ENCODE data around the gene ULK2.
"Not testable (repeated sequence)": the region's sequence is repeated elsewhere in the genome, so short reads cannot be mapped to it uniquely, and the experiment has no call there.

The ULK2 gene

GRCh38 chr17:19867329-19868078 lies at the start of gene ULK2:
ULK2 (minus strand) TSS chr17:19867936; CDS start chr17:19867417, 519 bp downstream.
- peak; percentile 92 for DNase-seq (ENCODE audit: low spot score)

DNA sequence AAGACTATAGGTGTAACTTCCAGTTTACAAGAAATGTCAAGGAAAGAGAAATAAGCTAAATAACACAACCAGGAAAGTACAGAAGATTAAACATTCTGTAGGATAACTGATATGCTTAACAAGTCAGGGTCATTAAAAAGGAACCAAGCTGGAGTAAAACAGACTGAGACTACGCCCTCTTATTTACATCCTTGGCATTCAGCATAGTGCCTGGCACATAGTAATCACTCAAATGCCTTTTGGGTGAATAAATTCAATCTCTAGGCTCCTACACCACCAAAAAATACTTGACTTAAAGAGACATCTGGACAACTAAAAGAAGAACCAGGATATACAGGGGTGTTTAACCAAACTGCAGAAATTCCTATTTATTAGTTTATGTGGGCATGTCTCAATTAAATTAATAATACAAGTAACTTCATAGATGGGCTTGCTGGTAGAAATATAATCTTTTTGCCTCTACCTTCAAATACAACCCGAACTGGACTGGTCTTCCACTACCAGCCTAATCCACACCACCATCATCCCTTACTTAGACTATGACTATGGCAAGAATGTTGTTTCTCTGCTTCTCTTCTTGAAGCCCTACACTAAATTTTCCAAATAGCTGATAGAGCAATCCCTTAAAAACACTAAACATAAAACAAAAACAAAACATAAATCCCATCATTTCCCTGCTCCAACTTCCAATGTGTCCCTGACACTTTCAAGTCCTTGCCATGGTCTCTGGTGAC lies 47.7 kb upstream of the ULK2 start:
- DNase-seq (ENCODE audit: low spot score) = no peak

DNA sequence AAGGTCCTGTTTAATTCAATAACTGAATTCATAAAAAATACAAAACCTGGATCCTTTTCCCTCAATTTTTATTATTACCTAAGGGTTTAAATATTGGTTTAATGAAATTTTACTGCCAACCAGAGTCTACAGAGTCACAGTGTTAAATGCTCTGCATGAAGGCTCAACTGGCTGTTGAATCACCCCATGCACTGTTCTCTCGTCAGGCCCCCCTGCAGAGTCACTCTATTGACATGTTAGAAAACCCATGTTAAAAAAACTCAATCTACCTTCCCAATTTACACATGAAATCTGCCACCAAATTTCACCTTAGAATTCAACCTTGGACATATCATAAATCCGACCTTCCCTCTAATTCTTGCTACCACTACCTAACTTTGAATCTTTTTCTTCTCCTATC lies 43.3 kb upstream of the ULK2 start:
- no peak for DNase-seq (ENCODE audit: low spot score)

- no peak for DNase-seq (ENCODE audit: low spot score)
These were observed 41.4 kb upstream of the ULK2 start for GRCh38 chr17:19909139-19909538.

GRCh38 chr17:19905502-19905901 lies 37.8 kb upstream of the ULK2 start:
- no peak for DNase-seq (ENCODE audit: low spot score)

DNA sequence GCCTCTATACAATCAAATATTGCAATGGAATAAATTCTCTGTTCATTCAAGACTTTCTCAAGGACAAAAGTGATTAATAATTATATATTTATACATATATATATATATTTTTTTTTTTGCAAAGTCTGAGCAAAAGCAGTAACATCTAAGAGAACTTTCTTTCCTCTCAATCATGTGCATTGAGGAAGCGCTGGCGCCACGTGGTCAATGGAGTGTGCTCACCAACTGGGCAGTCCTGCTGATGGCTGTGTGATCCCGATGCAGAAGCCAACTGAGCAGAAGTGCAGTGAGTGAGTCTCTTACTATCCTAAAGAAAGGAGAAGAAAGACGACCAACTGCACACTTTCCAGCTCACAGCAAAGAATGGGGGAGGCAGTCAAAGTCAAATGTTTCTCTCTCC lies 37.2 kb upstream of the ULK2 start:
- no peak for DNase-seq (ENCODE audit: low spot score)

DNA sequence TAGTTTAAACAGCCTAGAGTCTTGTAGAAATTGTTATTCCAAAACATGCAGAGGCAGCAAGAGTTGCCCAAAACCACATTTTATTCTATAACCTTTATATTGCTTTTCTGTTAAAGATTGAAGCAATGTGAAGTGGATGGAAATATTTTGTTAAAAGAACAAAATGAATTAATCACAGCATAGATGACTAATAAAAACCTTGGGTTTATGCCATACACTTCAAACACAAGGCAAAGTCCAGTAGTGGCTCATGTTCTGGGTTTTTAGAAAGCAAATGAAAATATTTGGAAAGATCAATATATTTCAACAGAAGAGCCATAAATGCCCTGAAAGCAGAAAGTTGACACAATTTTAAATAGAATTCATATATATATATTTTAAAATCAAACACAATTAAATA lies 36.7 kb upstream of the ULK2 start:
- peak; percentile 58 for DNase-seq (ENCODE audit: low spot score)

DNA sequence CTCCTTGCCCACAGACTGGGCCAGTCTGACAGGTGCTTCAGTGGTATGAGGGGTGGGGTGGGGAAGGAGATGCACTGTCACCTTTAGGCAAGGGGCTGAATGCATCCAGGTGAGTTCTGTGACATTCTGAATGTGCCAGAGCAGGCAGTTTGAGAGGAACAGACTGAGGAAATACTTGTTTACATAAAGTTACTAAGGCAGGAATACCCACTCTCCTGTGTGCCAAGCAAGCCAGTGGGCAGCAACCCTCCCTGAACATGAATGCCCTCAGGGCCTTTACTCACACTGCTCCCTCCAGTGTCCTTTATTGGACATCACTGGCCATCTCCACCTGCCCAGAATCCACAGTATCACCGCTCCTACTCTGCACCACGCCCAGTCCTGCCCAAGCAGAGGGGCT lies 33.1 kb upstream of the ULK2 start:
- DNase-seq (ENCODE audit: low spot score) = no peak

DNA sequence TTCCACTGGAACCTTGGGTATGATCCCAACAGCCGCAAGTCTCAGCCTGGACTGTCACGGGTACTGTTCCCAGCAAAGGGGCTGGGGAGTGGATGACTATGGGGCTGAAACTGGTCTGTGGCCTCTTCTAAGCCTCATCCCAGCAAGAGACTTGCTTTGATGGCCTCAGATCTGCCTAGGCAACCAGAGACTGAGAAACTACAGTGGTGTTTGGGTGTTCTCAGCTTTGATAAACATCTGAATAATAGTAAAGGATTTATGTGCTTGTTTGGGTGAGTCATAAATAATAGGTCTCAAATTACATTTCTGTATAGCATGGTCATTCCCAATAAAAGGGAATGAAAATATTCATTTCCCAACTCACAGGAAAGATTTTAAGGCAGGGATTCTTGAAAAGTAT lies 30.2 kb upstream of the ULK2 start:
- peak; percentile 72 for DNase-seq (ENCODE audit: low spot score)

DNA sequence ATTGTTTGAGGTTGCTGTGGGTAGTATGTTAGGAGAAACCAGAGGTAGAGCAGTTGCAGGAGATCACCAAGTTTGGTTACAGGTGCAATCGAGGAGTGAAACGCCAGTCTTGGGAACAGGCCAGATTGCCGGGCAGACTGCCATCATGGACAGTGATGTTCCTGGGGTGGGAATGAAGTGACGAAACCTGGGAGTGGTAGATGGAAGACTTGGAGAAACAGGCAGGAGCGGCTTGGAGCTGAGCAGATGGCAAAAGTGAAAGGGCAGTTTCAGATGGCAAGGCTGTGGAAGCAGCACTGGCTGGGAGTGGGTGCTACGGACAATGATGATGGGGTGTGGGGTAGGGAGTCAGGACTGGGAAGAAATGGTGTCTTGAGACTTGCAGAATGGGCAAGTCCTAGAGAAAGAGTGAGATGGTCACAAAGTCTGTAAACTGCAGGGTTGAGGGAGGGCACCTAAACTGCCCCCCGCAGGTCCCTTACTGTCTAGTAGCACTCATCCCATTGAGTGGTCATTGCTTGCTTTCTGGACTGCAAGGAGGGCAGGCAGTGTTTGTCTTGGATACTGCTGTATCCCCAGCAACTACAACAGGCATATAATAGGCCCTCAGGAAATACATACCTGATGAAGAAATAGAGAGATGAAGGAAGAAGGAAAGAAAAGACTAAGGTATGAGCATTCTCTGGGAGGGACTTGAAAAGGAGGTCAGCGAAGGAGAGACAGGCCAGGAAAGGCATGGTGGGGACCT lies 29.5 kb upstream of the ULK2 start:
- no peak for DNase-seq (ENCODE audit: low spot score)

- DNase-seq (ENCODE audit: low spot score) = no peak
These were observed 28.9 kb upstream of the ULK2 start for GRCh38 chr17:19896679-19897078.

GRCh38 chr17:19890554-19890953 lies 22.8 kb upstream of the ULK2 start:
- DNase-seq (ENCODE audit: low spot score) = not testable (repeated sequence)

DNA sequence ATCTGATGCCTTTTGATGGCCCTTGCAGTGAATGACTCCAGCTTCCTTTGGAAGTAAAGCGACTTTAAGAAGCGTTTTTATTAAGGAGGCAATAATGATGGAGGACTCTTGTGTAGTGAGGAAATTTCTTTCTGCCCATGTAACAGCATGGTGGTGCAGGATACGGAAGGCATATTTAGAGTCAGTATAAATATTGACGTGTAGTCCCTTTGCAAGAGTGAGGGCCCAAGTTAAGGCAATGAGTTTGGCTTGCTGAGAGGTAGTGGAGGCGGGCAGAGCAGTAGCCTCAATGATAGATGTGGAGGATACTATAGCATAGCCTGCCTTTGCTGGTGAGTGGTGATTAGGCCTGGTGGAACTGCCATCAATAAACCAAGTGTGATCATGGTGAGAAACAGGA lies 22.3 kb upstream of the ULK2 start:
- DNase-seq (ENCODE audit: low spot score) = not testable (repeated sequence)

GRCh38 chr17:19886116-19886515 lies 18.4 kb upstream of the ULK2 start:
- no peak for DNase-seq (ENCODE audit: low spot score)

- DNase-seq (ENCODE audit: low spot score) = no peak
These were observed 15.9 kb upstream of the ULK2 start for GRCh38 chr17:19883537-19884215.

DNA sequence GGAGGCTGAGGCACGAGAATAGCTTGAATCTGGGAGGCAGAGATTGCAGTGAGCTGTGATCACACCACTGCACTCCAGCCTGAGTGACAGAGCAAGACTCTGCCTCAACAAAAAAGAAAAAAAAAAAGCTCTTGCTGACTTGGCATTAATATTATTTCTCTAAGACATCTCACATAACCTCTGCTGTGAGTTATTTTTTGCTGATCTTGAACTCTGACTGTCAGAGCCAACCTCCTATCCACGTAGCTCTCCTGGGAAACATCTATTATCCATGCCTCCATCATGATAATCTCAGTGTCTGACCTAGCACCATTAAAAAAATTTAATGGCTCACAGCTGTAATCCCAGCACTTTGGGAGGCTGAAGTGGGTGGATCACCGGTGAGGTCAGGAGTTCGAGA lies 12.7 kb upstream of the ULK2 start:
- DNase-seq (ENCODE audit: low spot score) = no peak

DNA sequence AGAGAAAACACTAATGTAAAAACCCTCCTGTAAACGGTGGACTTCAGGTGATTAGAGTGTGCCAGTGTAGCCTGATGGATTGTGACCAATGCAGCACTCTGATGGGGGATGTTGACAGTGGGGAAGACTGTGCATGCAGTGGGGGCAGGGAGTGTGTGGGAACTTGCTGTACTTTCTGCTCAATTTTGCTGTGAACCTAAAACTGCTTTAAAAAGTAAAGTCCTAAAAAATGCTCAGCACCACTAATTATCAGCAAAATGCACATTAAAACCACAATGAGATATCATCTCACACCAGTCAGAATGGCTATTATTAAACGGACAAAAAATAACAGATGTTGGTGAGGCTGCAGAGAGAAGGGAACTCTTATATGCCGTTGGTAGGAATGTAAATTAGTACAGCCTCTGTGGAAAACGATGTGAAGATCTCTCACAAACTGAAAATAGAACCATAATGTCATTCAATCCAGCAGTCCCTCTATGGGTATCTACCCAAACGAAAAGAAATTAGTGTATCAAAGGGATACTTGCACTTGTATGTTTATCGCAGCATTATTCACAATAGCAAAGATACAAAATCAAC lies 9.7 kb upstream of the ULK2 start:
- DNase-seq (ENCODE audit: low spot score) = no peak

DNA sequence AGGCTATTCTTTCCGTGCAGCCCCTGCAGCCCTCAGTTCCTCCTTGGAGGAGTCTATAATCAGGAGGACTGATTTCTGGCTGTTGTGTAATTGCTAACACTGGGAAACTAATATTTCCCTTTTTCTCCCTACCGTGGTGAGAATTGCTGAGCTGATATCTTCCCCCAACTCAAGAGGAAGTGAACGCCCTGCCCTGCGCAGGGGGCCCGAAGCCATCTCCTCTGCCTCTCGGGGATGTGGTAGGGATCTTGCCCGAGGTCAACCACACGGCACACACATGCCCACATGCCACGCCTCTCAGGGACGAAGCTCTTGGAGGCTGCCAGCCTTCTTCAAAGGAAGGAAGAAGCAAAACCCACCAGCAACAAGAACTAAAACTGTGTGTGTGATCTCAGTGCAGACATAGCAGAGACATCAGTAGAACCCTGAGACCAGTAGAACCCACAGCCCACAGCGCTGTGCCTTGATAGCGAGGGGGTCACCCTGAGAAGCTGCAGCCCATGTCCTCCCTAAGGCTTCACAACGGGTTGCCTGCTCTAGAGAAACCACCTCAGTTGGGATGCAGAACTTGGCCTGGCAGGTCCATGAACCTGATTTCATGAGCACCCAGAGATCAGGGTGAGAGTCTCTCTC lies 8.9 kb upstream of the ULK2 start:
- no peak for DNase-seq (ENCODE audit: low spot score)

- no peak for DNase-seq (ENCODE audit: low spot score)
These were observed 6.5 kb upstream of the ULK2 start for GRCh38 chr17:19874256-19874655.

- DNase-seq (ENCODE audit: low spot score) = no peak
These were observed 5.6 kb upstream of the ULK2 start for GRCh38 chr17:19873346-19873745.

- no peak for DNase-seq (ENCODE audit: low spot score)
These were observed 301 bp upstream of the ULK2 start for GRCh38 chr17:19868079-19868395.

- peak; percentile 85 for DNase-seq (ENCODE audit: low spot score)
These were observed 732 bp downstream of the ULK2 start for GRCh38 chr17:19867079-19867328.

Data from AG20443 (cell line).